SK-N-SH (cell line): ENCODE measurements around the gene ARL5A. TPM values are rescaled to one million over a fixed set of nuclear protein-coding genes. Genes with fewer than 3 reads are reported as not detected.
"Not testable (repeated sequence)": the region's sequence is repeated elsewhere in the genome, so short reads cannot be mapped to it uniquely, and the experiment has no call there.

ENCODE experiments used
- CTCF ChIA-PET: fragments of 300-600, 350-600 bp; formaldehyde crosslinking; extraction: SDS; loops from one replicate; lab custom pipeline; 2021; lab: Yijun Ruan, JAX
- POLR2A ChIA-PET: fragments of 350-600 bp; sonication (Branson Sonifier 250); formaldehyde crosslinking; extraction: SDS; loops from one replicate; lab custom pipeline; 2020; ENCODE audit warnings: antibody characterized with exemption, inconsistent platforms; lab: Yijun Ruan, JAX
- DNase-seq: peaks from one replicate; pipeline ENCODE4 v3.0.0; 2012
- H2AFZ ChIP-seq: fragments of 200-600 bp; sonication (generic); 2 replicates; pipeline ENCODE4 v1.8.1; 2016; ENCODE audit warnings: antibody characterized with exemption, mild to moderate bottlenecking, low read depth
- H3F3A ChIP-seq: fragments of 200-600 bp; sonication (generic); replicated peaks from 2 replicates; pipeline ENCODE3; 2016; ENCODE audit warnings: antibody characterized with exemption, mild to moderate bottlenecking; ENCODE audit not compliant: insufficient read depth
- H3K27ac ChIP-seq, 2 experiments: fragments of 200-500 bp in 1 of 2; fragments of 200-600 bp in 1 of 2; sonication (Bioruptor generic) in 1 of 2; sonication (generic), shearing (Covaris generic) in 1 of 2; 2 replicates each; pipeline versions ENCODE4 v1.5.1 to v1.6.1; 2014 to 2016; ENCODE audit warnings: low read depth in 2 of 2, inconsistent platforms in 1 of 2, low read length in 1 of 2, mild to moderate bottlenecking in 1 of 2, mixed read lengths in 1 of 2
- H3K27me3 ChIP-seq: fragments of 200-600 bp; sonication (generic), shearing (Covaris generic); 2 replicates; pipeline ENCODE4 v1.6.1; 2016; ENCODE audit warnings: mixed run types; ENCODE audit not compliant: insufficient read depth
- H3K36me3 ChIP-seq, 2 experiments: fragments of 200-500 bp in 1 of 2; fragments of 200-600 bp in 1 of 2; sonication (Bioruptor generic) in 1 of 2; sonication (generic) in 1 of 2; replicated peaks in 1 of 2; 2 replicates each; pipeline versions ENCODE3 to v1.5.1; 2014 to 2016; ENCODE audit warnings: low read length in 1 of 2, mild to moderate bottlenecking in 1 of 2; ENCODE audit not compliant: insufficient read depth in 2 of 2, control insufficient read depth in 1 of 2
- H3K4me1 ChIP-seq, 2 experiments: fragments of 200-500 bp in 1 of 2; fragments of 200-600 bp in 1 of 2; sonication (Bioruptor generic) in 1 of 2; sonication (generic), shearing (Covaris generic) in 1 of 2; 2 replicates each; pipeline versions ENCODE4 v1.5.1 to v1.6.1; 2014 to 2016; ENCODE audit warnings: low read depth in 1 of 2, low read length in 1 of 2, mixed run types in 1 of 2; ENCODE audit not compliant: insufficient read depth in 2 of 2, control insufficient read depth in 1 of 2
- H3K4me2 ChIP-seq: fragments of 200-600 bp; sonication (generic), shearing (Covaris generic); 2 replicates; pipeline ENCODE4 v1.6.1; 2017; ENCODE audit warnings: mixed run types
- H3K4me3 ChIP-seq, 2 experiments: fragments of 200-500 bp in 1 of 2; fragments of 200-600 bp in 1 of 2; sonication (Bioruptor generic) in 1 of 2; sonication (generic), shearing (Covaris generic) in 1 of 2; 2 replicates each; pipeline versions ENCODE4 v1.5.1 to v1.8.1; 2014 to 2016; ENCODE audit warnings: low read depth in 2 of 2, inconsistent platforms in 1 of 2, low read length in 1 of 2, mild to moderate bottlenecking in 1 of 2, mixed read lengths in 1 of 2, moderate library complexity in 1 of 2
- H3K79me2 ChIP-seq: fragments of 200-600 bp; sonication (generic); 2 replicates; pipeline ENCODE4 v1.8.1; 2017; ENCODE audit warnings: mild to moderate bottlenecking; ENCODE audit not compliant: insufficient read depth
- H3K9ac ChIP-seq: fragments of 200-600 bp; sonication (generic); 2 replicates; pipeline ENCODE4 v1.6.1; 2017; ENCODE audit warnings: mixed run types
- H3K9me2 ChIP-seq: fragments of 200-600 bp; sonication (generic); 2 replicates; pipeline ENCODE4 v1.6.1; 2017; ENCODE audit warnings: mixed run types
- H3K9me3 ChIP-seq: fragments of 200-600 bp; sonication (generic); 2 replicates; pipeline ENCODE4 v1.6.1; 2017; ENCODE audit warnings: mixed run types, mild to moderate bottlenecking, moderate library complexity
- H4K20me1 ChIP-seq: fragments of 200-600 bp; sonication (generic); 2 replicates; pipeline ENCODE4 v1.6.1; 2017; ENCODE audit warnings: mild to moderate bottlenecking, mixed run types; ENCODE audit not compliant: insufficient read depth
- CTCF ChIP-seq: fragments of 200-600 bp; sonication (generic); IDR thresholded peaks from 2 replicates; pipeline ENCODE4 v1.6.1; 2017; ENCODE audit warnings: antibody characterized with exemption, mild to moderate bottlenecking, moderate library complexity
- EP300 ChIP-seq, 2 experiments: IDR thresholded peaks; 2 replicates each; pipeline versions ENCODE4 v1.4.0 to v1.6.1; 2012; ENCODE audit warnings: borderline replicate concordance in 1 of 2, low read depth in 1 of 2, low read length in 1 of 2
- FOXM1 ChIP-seq: IDR thresholded peaks from 2 replicates; pipeline ENCODE4 v1.4.0; 2012; ENCODE audit warnings: low read depth, mild to moderate bottlenecking
- GABPA ChIP-seq: IDR thresholded peaks from 2 replicates; pipeline ENCODE4 v1.4.0; 2012; ENCODE audit warnings: low read depth, mild to moderate bottlenecking
- GATA2 ChIP-seq: sonication (generic); formaldehyde crosslinking; IDR thresholded peaks from 2 replicates; pipeline ENCODE4 v1.5.0; 2020; ENCODE audit warnings: mild to moderate bottlenecking, missing genetic modification reagents
- IRF3 ChIP-seq: fragments of 150-350 bp; IDR thresholded peaks from 2 replicates; pipeline ENCODE4 v1.6.1; 2016; ENCODE audit warnings: mild to moderate bottlenecking, low read depth, low read length
- MAX ChIP-seq: IDR thresholded peaks from 2 replicates; pipeline ENCODE4 v1.4.0; 2012; ENCODE audit warnings: low read depth
- MXI1 ChIP-seq: IDR thresholded peaks from 2 replicates; pipeline ENCODE4 v1.6.1; 2012; ENCODE audit warnings: mild to moderate bottlenecking, low read depth, low read length, improper control_type of control experiment
- NRF1 ChIP-seq: IDR thresholded peaks from 2 replicates; pipeline ENCODE4 v1.6.1; 2012; ENCODE audit warnings: low read depth, mild to moderate bottlenecking, low read length
- PBX3 ChIP-seq: IDR thresholded peaks from 2 replicates; pipeline ENCODE4; 2012
- RAD21 ChIP-seq: IDR thresholded peaks from 2 replicates; pipeline ENCODE4 v1.6.1; 2012; ENCODE audit warnings: mild to moderate bottlenecking, low read length
- RCOR1 ChIP-seq: fragments of 150-350 bp; IDR thresholded peaks from 2 replicates; pipeline ENCODE4 v1.6.1; 2017; ENCODE audit warnings: antibody characterized with exemption, low read length
- RFX5 ChIP-seq: IDR thresholded peaks from 2 replicates; pipeline ENCODE4 v1.6.1; 2012; ENCODE audit warnings: mild to moderate bottlenecking, improper control_type of control experiment, low read length
- RXRA ChIP-seq: IDR thresholded peaks from 2 replicates; pipeline ENCODE4 v1.4.0; 2012; ENCODE audit warnings: low read depth, mild to moderate bottlenecking, borderline replicate concordance
- SMC3 ChIP-seq: IDR thresholded peaks from 2 replicates; pipeline ENCODE4 v1.6.1; 2012; ENCODE audit warnings: low read depth, low read length, improper control_type of control experiment
- TAF1 ChIP-seq: IDR thresholded peaks from 2 replicates; pipeline ENCODE4 v1.6.1; 2012; ENCODE audit warnings: low read depth, mild to moderate bottlenecking, low read length, moderate library complexity, borderline replicate concordance
- TCF12 ChIP-seq: IDR thresholded peaks from 2 replicates; pipeline ENCODE4 v1.4.0; 2012
- USF2 ChIP-seq: fragments of 150-350 bp; IDR thresholded peaks from 2 replicates; pipeline ENCODE4 v1.6.1; 2017; ENCODE audit warnings: antibody characterized with exemption, low read length, low read depth, borderline replicate concordance
- WGBS: methylation state at CpG from one replicate; pipeline ENCODE4 v1.1.6; 2017; ENCODE audit warnings: low lambda C conversion rate; 5-methylcytosine and 5-hydroxymethylcytosine counted together
- polyA plus RNA-seq, 3 experiments: library from polyadenylated mRNA; depleted of rRNA; stranded (reverse); fragments of >200 nt; gene quantifications; 2 replicates each; pipeline ENCODE4 v1.2.3, GENCODE V29; 2012

The ARL5A gene
- polyA plus RNA-seq, 1 of the 3 experiments (the other 2 are of a cell fraction): 8.2 TPM

- peaks cover 16 to 19% of the 10 kb centered on the region in 2 experiments for H3K36me3 ChIP-seq
- H2AFZ ChIP-seq: no peak overlapping the region
- no peaks in the 10 kb centered on the region for H3K9me3 ChIP-seq
- no peak for DNase-seq
- no peaks in the 10 kb centered on the region for H3K9me2 ChIP-seq
- 89% methylated on average over 4 of the region's 4 CpGs for WGBS
- CTCF ChIA-PET: no interaction called here
- no peak overlapping the region for H3K27ac ChIP-seq
- no peaks in the 10 kb centered on the region for H4K20me1 ChIP-seq
- no peak overlapping the region for H3K4me2 ChIP-seq
- no peaks in the 10 kb centered on the region for H3K27me3 ChIP-seq
- no peak for TF ChIP-seq GABPA
- no peak for TF ChIP-seq GATA2 (CRISPR knock-in tag)
- no peak for TF ChIP-seq USF2
- TF ChIP-seq MAX: no peak
- TF ChIP-seq IRF3: no peak
- no peak for TF ChIP-seq RAD21
- no peak for TF ChIP-seq EP300 (IDR thresholded peaks at IDR 0.05; ENCODE audit: borderline replicate concordance in 1 of 2, low read depth in 1 of 2, low read length in 1 of 2)
- TF ChIP-seq NRF1: no peak
- no peak for TF ChIP-seq RFX5
- TF ChIP-seq RXRA: no peak
- TF ChIP-seq MXI1: no peak
- TF ChIP-seq FOXM1: no peak
- TF ChIP-seq RCOR1: no peak
- no peak for TF ChIP-seq TCF12
- no peak for TF ChIP-seq PBX3
- TF ChIP-seq TAF1: no peak
- TF ChIP-seq CTCF: no peak
- no peak for TF ChIP-seq SMC3
- POLR2A ChIA-PET: no interaction called here
- H3K4me3 ChIP-seq: no peak overlapping the region
- H3F3A ChIP-seq: no peaks in the 10 kb centered on the region
- no peaks in the 10 kb centered on the region for H3K4me1 ChIP-seq
- H3K9ac ChIP-seq: no peak overlapping the region
- H3K79me2 ChIP-seq: no peaks in the 10 kb centered on the region
These were observed 32.5 kb downstream of the ARL5A start for GRCh38 chr2:151795646-151796240.

GRCh38 chr2:151794422-151794821 is 33.8 kb downstream of the ARL5A start:
- H3K4me2 ChIP-seq, DNase-seq, CTCF ChIA-PET, H3F3A ChIP-seq, H3K9me2 ChIP-seq, H4K20me1 ChIP-seq, POLR2A ChIA-PET, H3K9ac ChIP-seq, H3K79me2 ChIP-seq, H3K4me1 ChIP-seq, H3K27ac ChIP-seq, H3K4me3 ChIP-seq, H3K9me3 ChIP-seq, H3K27me3 ChIP-seq, H2AFZ ChIP-seq: not testable (repeated sequence)
- H3K36me3 ChIP-seq: peaks cover 9 to 20% of the 10 kb centered on the region in 2 experiments
- WGBS: 99% methylated on average over 6 of the region's 6 CpGs
